Measurements from ENCODE around the gene BRCA1. TPM values are rescaled to one million over a fixed set of nuclear protein-coding genes. Genes with fewer than 3 reads are reported as not detected.
"Not testable (repeated sequence)": the region's sequence is repeated elsewhere in the genome, so short reads cannot be mapped to it uniquely, and the experiment has no call there.

BRCA1 gene
- total RNA-seq, 2 donors from 2014 or later: 74.0 to 126 TPM

DNA sequence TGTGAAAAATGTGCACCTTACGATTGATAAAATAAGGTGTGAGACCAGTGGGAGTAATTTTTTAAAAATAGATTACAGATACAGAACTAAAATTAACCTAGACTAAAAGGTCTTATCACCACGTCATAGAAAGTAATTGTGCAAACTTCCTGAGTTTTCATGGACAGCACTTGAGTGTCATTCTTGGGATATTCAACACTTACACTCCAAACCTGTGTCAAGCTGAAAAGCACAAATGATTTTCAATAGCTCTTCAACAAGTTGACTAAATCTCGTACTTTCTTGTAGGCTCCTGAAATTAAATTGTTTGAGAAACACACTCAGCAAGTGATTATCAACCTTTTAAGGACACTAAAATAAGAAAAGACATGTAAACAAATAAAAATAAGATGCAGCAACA lies 20.5 kb downstream of the BRCA1 start:
- Mint-ChIP-seq H3K27ac (no peak overlapping the region), H3K36me3 (peaks cover 13 to 28% of the 10 kb centered on the region in 2 donors), H3K9me3 (no peaks in the 10 kb centered on the region)
- no peak for DNase-seq (ENCODE audit: low spot score in 2 of 2)
- no peak for ATAC-seq

DNA sequence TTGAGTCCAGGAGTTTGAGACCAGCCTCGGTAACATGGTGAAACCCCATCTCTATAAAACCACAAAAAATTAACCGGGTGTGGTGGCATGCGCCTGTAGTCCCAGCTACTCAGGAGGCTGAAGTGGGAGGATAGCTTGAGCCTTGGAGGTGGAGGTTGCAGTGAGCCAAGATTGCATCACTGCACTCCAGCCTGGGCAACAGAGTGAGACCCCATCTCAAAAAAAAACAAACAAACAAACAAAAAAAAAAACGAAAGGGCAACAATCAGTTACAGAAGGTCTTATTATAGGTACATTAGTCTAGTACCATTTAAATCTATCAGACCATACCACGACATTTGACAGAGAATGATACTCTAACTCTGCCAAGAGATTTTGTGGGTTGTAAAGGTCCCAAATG lies 29.8 kb downstream of the BRCA1 start:
- not testable (repeated sequence) for ATAC-seq; DNase-seq (ENCODE audit: low spot score in 2 of 2); H3K9me3 Mint-ChIP-seq; H3K27ac Mint-ChIP-seq
- H3K36me3 Mint-ChIP-seq: peaks cover 39% of the 10 kb centered on the region in 2 donors

DNA sequence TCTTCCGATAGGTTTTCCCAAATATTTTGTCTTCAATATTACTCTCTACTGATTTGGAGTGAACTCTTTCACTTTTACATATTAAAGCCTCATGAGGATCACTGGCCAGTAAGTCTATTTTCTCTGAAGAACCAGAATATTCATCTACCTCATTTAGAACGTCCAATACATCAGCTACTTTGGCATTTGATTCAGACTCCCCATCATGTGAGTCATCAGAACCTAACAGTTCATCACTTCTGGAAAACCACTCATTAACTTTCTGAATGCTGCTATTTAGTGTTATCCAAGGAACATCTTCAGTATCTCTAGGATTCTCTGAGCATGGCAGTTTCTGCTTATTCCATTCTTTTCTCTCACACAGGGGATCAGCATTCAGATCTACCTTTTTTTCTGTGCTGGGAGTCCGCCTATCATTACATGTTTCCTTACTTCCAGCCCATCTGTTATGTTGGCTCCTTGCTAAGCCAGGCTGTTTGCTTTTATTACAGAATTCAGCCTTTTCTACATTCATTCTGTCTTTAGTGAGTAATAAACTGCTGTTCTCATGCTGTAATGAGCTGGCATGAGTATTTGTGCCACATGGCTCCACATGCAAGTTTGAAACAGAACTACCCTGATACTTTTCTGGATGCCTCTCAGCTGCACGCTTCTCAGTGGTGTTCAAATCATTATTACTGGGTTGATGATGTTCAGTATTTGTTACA lies 30.9 kb downstream of the BRCA1 start:
- Mint-ChIP-seq H3K9me3 (no peaks in the 10 kb centered on the region), H3K27ac (no peak overlapping the region), H3K36me3 (peaks cover 32 to 39% of the 10 kb centered on the region in 2 donors)
- DNase-seq (ENCODE audit: low spot score in 2 of 2) (no peak), ATAC-seq (no peak)

DNA sequence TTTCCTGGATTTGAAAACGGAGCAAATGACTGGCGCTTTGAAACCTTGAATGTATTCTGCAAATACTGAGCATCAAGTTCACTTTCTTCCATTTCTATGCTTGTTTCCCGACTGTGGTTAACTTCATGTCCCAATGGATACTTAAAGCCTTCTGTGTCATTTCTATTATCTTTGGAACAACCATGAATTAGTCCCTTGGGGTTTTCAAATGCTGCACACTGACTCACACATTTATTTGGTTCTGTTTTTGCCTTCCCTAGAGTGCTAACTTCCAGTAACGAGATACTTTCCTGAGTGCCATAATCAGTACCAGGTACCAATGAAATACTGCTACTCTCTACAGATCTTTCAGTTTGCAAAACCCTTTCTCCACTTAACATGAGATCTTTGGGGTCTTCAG lies 32.3 kb downstream of the BRCA1 start:
- H3K27ac Mint-ChIP-seq: peak overlapping the region in 1 of 2 donors; percentile 50
- DNase-seq (ENCODE audit: low spot score in 2 of 2) (no peak), ATAC-seq (no peak)
- H3K9me3 Mint-ChIP-seq: no peaks in the 10 kb centered on the region
- H3K36me3 Mint-ChIP-seq: peaks cover 37 to 47% of the 10 kb centered on the region in 2 donors

DNA sequence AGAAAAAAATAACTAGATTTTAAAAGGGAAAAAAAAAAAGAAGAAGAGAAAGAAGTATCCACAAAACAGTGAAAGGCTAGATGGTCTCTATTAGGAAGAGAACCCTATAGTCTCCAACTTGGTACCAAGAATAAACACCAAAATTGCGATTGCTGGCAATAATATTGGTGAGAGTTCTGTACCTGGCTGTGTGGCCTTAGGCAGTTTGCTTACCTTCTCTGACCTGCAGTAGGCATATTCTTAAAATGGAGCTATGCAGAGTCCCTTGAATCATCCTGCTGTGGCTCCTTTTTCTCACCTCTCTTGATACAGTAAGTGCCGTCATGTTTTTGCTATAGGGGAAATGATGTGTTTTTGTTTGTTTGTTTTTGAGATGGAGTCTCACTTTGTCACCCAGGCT lies 35.1 kb downstream of the BRCA1 start:
- Mint-ChIP-seq H3K27ac (no peak overlapping the region), H3K36me3 (peaks cover 33 to 36% of the 10 kb centered on the region in 2 donors), H3K9me3 (no peaks in the 10 kb centered on the region)
- no peak for ATAC-seq
- DNase-seq (ENCODE audit: low spot score in 2 of 2): no peak

DNA sequence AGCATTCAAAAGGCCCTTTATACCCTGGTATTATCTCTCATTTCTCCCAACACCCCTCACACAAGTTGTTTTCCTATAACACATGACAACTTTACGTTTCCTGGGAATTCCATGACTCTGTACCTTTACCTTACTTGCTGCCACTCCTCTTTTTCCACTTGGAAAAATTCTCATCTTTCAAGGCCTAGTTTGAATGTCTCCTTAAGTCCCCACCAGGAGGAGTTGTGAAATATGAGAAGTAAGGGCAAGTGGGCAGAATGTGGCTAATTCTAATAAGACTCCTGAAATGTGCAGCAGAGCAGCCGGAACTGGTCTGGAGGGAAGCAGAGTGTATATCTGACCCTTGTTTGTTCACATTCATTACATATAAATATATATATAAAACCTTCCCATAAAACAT lies 39.7 kb downstream of the BRCA1 start:
- no peak for ATAC-seq
- H3K9me3 Mint-ChIP-seq: no peaks in the 10 kb centered on the region

DNA sequence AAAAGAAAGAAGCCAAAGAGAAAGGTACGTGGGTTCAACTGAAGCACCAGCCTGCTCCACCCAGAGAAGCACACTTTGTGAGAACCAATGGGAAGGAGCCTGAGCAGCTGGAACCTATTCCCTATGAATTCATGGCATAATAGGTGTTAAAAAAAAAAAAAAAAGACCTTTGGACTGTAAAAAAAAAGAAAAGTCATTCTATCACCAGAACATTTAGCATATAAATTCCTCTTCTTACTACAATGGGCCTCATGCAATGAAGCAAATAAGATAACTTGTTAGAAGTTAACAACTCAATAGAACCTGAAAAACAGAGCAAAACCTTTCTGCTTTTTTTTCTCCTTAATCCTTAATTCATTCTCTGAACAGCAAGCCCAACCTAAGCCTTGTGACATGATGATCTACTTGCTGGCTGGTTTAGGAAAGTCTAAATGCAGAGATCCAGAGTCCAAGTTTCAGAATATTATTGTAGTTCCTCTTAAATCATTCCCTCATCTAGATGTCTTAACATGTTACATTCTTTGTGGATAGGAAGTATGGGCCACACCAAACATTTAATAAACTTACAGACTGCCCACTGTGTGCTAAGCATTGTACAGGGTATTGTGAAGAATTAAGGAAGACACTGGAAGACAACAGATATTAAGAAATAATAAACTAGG lies 45.4 kb downstream of the BRCA1 start:
- Mint-ChIP-seq H3K36me3 (peaks cover 3 to 6% of the 10 kb centered on the region in 2 donors), H3K9me3 (no peaks in the 10 kb centered on the region), H3K27ac (no peak overlapping the region)
- ATAC-seq: no peak
- no peak for DNase-seq (ENCODE audit: low spot score in 2 of 2)

More for the DNA sequence above, 39.7 kb downstream of the BRCA1 start:
- H3K36me3 Mint-ChIP-seq: peaks cover 14 to 17% of the 10 kb centered on the region in 2 donors
- no peak overlapping the region for H3K27ac Mint-ChIP-seq
- no peak for DNase-seq (ENCODE audit: low spot score in 2 of 2)

DNA sequence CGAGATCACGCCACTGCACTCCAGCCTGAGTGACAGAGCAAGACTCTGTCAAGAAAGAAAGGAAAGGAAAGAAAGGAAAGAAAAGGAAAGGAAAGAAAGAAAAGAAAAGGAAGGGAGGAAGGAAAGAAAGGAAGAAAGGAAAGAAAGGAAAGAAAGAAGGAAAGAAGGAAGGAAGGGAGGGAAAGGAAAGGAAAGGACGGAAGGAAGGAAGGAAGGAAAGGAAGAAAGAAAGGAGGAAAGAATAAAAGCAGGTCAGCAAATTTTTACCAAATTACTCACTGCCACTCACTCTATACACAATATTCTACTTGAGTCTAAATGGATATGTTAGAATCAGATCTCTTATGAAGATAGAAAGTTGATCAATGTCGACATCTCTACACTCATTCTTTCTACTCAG lies 50.3 kb downstream of the BRCA1 start:
- ATAC-seq: no peak
- DNase-seq (ENCODE audit: low spot score in 2 of 2): no peak
- Mint-ChIP-seq H3K36me3 (peaks cover 13 to 17% of the 10 kb centered on the region in 2 donors), H3K27ac (peak overlapping the region in 1 of 2 donors; percentile 67), H3K9me3 (no peaks in the 10 kb centered on the region)

DNA sequence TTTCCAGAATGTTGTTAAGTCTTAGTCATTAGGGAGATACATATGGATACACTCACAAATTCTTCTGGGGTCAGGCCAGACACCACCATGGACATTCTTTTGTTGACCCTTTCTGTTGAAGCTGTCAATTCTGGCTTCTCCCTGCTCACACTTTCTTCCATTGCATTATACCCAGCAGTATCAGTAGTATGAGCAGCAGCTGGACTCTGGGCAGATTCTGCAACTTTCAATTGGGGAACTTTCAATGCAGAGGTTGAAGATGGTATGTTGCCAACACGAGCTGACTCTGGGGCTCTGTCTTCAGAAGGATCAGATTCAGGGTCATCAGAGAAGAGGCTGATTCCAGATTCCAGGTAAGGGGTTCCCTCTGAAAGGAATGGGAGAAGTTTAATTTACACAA lies 54.3 kb downstream of the BRCA1 start:
- ATAC-seq (no peak), DNase-seq (ENCODE audit: low spot score in 2 of 2) (no peak)
- Mint-ChIP-seq H3K27ac (no peak overlapping the region), H3K9me3 (no peaks in the 10 kb centered on the region), H3K36me3 (peaks cover 15 to 19% of the 10 kb centered on the region in 2 donors)

DNA sequence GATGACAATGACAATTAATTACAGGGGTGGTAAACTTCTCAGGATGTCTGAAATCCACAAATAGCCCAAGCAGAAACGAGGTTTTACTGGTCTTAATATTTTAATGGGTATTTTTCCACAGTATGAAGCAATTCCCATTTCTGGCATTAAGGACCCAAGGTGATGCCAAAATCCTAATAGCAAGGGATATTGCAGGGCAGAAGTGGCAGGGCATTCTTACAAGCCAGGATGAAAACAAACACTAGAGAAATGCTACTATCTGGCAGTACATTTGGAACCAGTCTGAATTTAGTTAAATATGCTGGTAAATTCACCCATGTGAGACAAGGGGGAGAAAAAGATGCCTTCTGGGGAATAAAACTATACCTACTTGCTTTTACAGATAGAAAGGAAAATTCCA lies 54.9 kb downstream of the BRCA1 start:
- DNase-seq (ENCODE audit: low spot score in 2 of 2) (no peak), ATAC-seq (no peak)
- H3K27ac Mint-ChIP-seq: no peak overlapping the region
- peaks cover 18 to 22% of the 10 kb centered on the region in 2 donors for H3K36me3 Mint-ChIP-seq
- H3K9me3 Mint-ChIP-seq: no peaks in the 10 kb centered on the region

DNA sequence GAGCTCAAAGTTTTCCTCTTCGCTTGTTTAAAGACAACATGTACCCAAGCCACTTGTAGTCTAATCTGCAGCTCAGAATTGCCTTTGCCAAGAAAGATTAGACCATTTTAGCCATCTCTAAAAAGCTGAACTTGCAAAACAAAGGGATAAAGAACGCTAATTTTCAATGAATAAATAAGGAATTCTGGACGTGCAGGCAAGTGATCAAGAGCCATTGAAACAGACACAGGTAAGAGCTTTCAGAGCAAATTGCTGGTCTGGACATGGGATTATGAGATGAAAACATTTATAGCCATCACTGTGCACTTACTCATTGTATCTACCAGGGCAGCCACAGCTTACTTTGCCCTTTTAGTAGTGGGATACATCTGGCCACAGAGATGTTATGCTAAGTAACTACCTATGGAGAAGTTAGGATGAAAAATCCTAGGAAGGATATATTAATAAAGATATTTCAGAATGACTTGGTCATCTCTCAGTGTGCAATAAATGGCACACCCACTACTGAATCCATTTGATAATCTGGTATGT lies 55.7 kb downstream of the BRCA1 start:
- Mint-ChIP-seq H3K27ac (no peak overlapping the region), H3K36me3 (peaks cover 14 to 16% of the 10 kb centered on the region in 2 donors), H3K9me3 (no peaks in the 10 kb centered on the region)
- DNase-seq (ENCODE audit: low spot score in 2 of 2) (no peak), ATAC-seq (no peak)

DNA sequence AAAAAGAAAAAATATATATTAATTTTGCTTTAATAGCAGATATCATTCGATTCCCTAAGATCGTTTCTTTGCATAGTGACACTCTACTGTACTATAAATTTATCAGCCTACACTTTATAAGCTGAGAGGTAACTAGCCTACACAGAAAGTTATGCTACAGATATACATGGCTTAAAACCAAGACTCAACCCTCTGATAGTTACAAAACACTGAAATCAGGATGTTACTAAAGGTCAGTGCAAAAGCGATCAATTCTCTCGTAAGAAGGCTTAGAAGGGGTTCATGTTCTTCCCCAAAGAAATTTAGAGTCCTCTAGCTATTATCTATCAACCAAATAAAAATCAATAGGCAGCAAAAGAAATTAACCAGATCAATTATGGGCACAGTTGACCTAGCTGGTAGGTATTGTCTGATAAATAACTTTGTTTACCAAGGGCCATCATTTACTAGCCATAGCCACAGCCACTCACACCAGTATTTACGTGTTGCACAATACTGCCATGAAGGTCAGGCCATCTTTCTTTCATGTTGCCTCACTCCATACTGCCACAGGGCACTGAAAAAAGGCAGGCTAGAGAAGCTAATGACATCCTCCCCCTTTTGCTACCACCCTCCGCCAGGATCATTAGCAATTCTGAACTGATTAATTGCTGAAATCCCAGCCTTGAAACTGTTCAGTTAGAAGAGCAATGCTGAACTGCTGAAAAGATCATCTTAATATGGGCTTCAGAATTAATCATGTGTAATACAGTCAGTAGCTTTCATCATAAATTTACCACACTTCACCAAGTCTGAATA lies 56.4 kb downstream of the BRCA1 start:
- Mint-ChIP-seq H3K9me3 (no peaks in the 10 kb centered on the region), H3K27ac (no peak overlapping the region), H3K36me3 (peaks cover 11 to 18% of the 10 kb centered on the region in 2 donors)
- no peak for DNase-seq (ENCODE audit: low spot score in 2 of 2)
- ATAC-seq: no peak

DNA sequence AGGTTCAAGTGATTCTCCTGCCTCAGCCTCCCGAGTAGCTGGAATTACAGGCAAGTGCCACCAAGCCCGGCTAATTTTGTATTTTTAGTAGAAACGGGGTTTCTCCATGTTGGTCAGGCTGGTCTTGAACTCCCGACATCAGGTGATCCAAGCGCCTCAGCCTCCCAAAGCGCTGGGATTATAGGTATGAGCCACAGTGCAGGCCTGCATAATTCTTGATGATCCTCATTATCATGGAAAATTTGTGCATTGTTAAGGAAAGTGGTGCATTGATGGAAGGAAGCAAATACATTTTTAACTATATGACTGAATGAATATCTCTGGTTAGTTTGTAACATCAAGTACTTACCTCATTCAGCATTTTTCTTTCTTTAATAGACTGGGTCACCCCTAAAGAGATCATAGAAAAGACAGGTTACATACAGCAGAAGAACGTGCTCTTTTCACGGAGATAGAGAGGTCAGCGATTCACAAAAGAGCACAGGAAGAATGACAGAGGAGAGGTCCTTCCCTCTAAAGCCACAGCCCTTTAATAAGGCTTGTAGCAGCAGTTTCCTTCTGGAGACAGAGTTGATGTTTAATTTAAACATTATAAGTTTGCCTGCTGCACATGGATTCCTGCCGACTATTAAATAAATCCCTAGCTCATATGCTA lies 62.1 kb downstream of the BRCA1 start:
- H3K9me3 Mint-ChIP-seq: no peaks in the 10 kb centered on the region
- H3K36me3 Mint-ChIP-seq: peaks cover 5 to 26% of the 10 kb centered on the region in 2 donors
- DNase-seq (ENCODE audit: low spot score in 2 of 2): no peak
- no peak overlapping the region for H3K27ac Mint-ChIP-seq
- ATAC-seq: no peak

DNA sequence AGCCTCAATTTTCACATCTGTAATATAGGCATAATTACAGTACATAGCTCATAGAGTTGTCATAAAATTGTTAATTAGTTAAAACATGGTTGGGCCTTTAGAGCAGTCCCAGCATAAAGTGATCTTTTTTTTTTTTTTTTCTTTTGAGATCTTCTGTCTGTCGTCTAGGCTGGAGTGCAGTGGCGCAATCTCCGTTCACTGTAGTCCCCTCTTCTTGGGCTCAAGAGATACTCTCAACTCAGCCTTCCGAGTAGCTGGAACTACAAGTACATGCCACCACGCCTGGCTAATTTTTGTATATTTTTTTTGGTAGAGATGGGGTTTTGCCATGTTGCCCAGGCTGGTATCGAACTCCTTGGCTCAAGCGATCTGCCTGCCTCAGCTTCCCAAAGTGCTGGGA lies 69.1 kb downstream of the BRCA1 start:
- Mint-ChIP-seq H3K36me3 (peaks cover 21 to 35% of the 10 kb centered on the region in 2 donors), H3K27ac (no peak overlapping the region), H3K9me3 (no peaks in the 10 kb centered on the region)
- ATAC-seq (no peak), DNase-seq (ENCODE audit: low spot score in 2 of 2) (no peak)

DNA sequence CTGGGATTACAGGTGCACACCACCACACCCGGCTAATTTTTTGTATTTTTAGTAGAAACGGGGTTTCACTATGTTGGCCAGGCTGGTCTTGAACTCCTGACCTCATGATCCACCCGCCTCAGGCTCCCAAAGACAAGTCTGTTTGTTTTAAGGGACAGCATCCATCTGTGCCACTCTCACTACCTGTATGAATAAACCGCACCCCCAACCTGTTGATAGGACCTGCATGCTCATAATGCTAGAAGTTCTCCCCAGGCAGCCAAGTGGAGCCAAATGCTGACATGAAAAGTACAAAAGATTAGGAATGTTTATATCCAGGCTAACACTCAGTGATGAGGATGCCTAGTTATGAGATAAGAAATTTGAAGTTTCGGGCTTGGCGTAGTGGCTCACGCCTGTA lies 72.2 kb downstream of the BRCA1 start:
- DNase-seq (ENCODE audit: low spot score in 2 of 2); ATAC-seq; H3K9me3 Mint-ChIP-seq; H3K27ac Mint-ChIP-seq: not testable (repeated sequence)
- H3K36me3 Mint-ChIP-seq: peaks cover 36 to 48% of the 10 kb centered on the region in 2 donors

DNA sequence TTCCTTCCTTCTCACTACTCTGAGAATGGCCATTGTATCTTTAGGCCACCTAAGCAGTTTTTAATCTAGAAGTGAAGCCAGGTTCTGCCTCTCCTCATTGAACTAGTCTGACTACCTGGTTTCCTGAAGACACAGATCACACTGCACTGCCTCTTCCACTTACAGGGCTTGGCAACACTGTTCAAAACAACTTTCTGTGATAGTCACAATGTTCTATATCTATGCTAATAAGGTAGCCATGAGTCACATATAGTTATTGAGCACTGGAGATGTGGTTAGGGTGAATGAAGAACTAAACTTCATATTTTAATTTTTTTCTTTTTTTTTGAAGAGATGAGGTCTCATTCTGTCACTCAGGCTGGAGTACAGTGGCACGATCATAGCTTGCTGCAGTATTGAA lies 73.2 kb downstream of the BRCA1 start:
- DNase-seq (ENCODE audit: low spot score in 2 of 2): no peak
- Mint-ChIP-seq H3K27ac (no peak overlapping the region), H3K9me3 (no peaks in the 10 kb centered on the region), H3K36me3 (peaks cover 34 to 52% of the 10 kb centered on the region in 2 donors)
- no peak for ATAC-seq
